ENCODE measurements around the gene TIGD7.
A peak's percentile ranks its signal among the peaks of the same experiment; 100 is the strongest.

TIGD7 gene

DNA sequence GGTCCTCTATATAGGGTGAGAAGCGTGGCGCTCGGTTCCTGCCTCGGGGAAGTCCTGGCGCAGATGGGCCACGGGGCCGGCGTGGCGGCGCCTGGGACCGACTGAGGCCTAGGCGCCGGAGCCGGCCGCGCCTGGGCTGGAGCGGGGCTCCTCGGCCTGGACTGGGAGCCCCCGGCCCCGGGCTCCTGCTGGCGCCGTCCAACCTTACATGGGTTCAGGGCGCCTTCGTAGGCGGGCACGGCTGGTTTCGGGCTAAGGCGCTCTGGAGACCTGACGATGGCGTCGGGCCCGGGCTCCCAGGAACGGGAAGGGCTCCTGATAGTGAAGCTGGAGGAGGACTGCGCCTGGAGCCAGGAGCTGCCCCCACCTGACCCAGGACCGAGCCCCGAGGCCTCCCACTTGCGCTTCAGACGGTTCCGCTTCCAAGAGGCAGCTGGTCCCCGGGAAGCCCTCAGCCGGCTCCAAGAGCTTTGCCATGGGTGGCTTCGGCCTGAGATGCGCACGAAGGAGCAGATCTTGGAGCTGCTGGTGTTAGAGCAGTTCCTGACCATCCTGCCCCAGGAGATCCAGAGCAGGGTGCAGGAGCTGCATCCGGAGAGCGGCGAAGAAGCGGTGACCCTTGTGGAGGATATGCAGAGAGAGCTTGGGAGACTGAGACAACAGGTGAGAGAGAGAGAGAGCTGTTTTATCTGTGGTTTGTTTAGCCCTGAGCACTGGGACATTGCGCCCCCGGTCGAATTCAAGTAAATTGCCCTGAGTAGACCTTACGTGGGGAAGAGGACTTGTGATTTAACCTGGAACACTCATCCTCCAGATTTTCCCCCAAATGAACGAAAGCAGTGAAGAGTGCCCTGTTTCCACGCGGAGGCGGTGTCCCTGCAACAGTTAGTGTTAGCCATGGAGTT is 21.4 kb downstream of the TIGD7 start:
- DNase-seq (ENCODE audit: low spot score) = no peak
- in situ Hi-C loops (cut with MboI; ENCODE audit: low sequenced_read_pairs, unreplicated experiment) = no loop called here

DNA sequence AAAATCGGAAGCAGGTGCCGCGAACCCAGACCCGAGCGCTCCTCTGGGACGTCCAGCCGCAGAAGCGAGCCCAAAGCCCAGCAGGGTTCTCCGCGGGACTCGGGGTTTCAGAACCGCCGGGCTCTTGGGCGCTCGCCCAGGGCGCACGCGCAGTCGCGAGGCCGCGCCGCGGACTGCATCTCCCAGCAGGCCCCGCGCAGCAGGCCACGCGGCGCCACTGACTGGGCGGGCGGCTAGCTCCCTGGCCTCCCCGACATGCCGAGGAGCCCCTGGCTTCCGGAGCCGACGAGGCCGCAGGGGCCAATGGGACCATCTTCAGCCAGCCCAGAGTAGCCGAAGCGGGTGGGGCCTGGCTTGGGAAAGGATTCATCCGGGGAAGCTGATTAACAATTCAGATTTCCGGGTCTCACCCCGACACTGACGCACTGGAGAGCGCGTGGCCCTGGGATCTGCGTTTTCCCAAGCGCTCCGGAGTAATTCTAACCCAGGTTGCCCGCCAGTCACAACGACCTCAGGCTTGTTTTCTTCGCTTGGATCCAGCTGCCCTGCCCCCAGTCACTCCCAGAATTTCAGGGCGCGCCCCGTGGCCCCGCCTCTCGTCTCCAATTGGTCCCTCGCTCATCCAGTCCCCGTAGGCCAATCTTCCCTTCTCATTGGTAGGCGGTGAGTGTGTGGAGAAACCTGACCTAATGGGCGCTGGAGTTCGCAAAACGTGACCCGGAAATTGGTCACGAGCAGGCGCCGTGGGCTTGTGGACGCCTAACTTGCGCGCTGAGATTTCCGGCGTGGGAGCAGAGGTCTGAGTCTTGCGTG is 22.3 kb downstream of the TIGD7 start, which contains the start of gene ZNF263:
Gene ZNF263, plus strand, starts transcription at position 762 of the 813 bp plus-strand sequence. CDS start 328 bp downstream, outside the sequence.
- in situ Hi-C loops (cut with MboI; ENCODE audit: low sequenced_read_pairs, unreplicated experiment) = no loop called here
- TF ChIP-seq, protein P1, sequence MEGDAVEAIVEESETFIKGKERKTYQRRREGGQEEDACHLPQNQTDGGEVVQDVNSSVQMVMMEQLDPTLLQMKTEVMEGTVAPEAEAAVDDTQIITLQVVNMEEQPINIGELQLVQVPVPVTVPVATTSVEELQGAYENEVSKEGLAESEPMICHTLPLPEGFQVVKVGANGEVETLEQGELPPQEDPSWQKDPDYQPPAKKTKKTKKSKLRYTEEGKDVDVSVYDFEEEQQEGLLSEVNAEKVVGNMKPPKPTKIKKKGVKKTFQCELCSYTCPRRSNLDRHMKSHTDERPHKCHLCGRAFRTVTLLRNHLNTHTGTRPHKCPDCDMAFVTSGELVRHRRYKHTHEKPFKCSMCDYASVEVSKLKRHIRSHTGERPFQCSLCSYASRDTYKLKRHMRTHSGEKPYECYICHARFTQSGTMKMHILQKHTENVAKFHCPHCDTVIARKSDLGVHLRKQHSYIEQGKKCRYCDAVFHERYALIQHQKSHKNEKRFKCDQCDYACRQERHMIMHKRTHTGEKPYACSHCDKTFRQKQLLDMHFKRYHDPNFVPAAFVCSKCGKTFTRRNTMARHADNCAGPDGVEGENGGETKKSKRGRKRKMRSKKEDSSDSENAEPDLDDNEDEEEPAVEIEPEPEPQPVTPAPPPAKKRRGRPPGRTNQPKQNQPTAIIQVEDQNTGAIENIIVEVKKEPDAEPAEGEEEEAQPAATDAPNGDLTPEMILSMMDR (IDR thresholded peaks at IDR 0.05; ENCODE audit: borderline replicate concordance, control extremely low read depth, extremely low read depth, insufficient read depth, missing control alignments) = no peak

More for the DNA sequence above, 21.4 kb downstream of the TIGD7 start:
- TF ChIP-seq, protein P1 (IDR thresholded peaks at IDR 0.05; ENCODE audit: borderline replicate concordance, control extremely low read depth, extremely low read depth, insufficient read depth, missing control alignments) = no peak

GRCh38 chr16:3282103-3282729 is 23.0 kb downstream of the TIGD7 start:
- TF ChIP-seq, protein P1 (IDR thresholded peaks at IDR 0.05; ENCODE audit: borderline replicate concordance, control extremely low read depth, extremely low read depth, insufficient read depth, missing control alignments) = no peak

More for the DNA sequence above, 22.3 kb downstream of the TIGD7 start, which contains the start of gene ZNF263:
- DNase-seq (ENCODE audit: low spot score) = peak; percentile 98

GRCh38 chr16:3281222-3281820 is 23.9 kb downstream of the TIGD7 start:
- TF ChIP-seq, protein P1 (IDR thresholded peaks at IDR 0.05; ENCODE audit: borderline replicate concordance, control extremely low read depth, extremely low read depth, insufficient read depth, missing control alignments) = no peak
- in situ Hi-C loops (cut with MboI; ENCODE audit: low sequenced_read_pairs, unreplicated experiment) = no loop called here
- DNase-seq (ENCODE audit: low spot score) = no peak

More at GRCh38 chr16:3282103-3282729, 23.0 kb downstream of the TIGD7 start:
- in situ Hi-C loops (cut with MboI; ENCODE audit: low sequenced_read_pairs, unreplicated experiment) = no loop called here
- DNase-seq (ENCODE audit: low spot score) = no peak

GRCh38 chr16:3276679-3277078 is 28.6 kb downstream of the TIGD7 start:
- in situ Hi-C loops (cut with MboI; ENCODE audit: low sequenced_read_pairs, unreplicated experiment) = no loop called here
- no peak for DNase-seq (ENCODE audit: low spot score)
- TF ChIP-seq, protein P1 (IDR thresholded peaks at IDR 0.05; ENCODE audit: borderline replicate concordance, control extremely low read depth, extremely low read depth, insufficient read depth, missing control alignments) = no peak

Measured in GM13976 (cell line).